GM19397 (cell line): ENCODE data around the gene DIPK2B.

ENCODE experiments used
- ATAC-seq: cut with Tn5 transposase; IDR thresholded peaks from one replicate; pipeline ENCODE4 v1.9.1; 2021; ENCODE audit warnings: mild to moderate bottlenecking, moderate library complexity; ENCODE audit not compliant: unreplicated experiment

The DIPK2B gene

GRCh38 chrX:45164021-45164621 lies 36.6 kb downstream of the DIPK2B start:
- no peak for ATAC-seq

DNA sequence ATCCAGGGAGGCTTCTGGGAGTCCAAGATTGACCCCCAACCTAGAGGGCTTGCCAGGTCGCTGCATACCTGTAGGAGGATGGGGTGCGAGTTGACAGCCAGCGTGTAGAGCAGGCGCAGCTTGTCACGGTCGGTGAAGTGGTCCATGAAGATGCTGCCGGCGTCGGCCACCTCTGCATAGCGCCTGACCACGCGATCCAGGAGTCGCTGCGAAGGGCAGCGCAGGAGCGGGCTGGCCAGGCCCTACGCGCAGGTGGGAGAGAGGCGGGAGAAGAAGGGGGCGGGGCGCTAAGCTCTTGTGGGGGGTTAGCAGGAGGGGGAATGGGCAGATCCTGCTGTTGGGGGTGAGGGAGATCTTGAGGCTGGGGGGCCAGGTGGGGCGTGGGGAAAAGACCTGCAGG lies 43.0 kb downstream of the DIPK2B start:
- ATAC-seq, result no peak

- ATAC-seq, result no peak
Measured at GRCh38 chrX:45154462-45154861, 46.2 kb downstream of the DIPK2B start.

GRCh38 chrX:45154033-45154360 lies 46.7 kb downstream of the DIPK2B start:
- ATAC-seq, result no peak
